ENCODE results near the gene C1QTNF4.

C1QTNF4 gene

GRCh38 chr11:47589977-47590861 lies 4.0 kb downstream of the C1QTNF4 start:
- no peak for TF ChIP-seq CTCF (conservative IDR thresholded peaks at IDR 0.05)
- H3K27ac ChIP-seq = no peak overlapping the region

GRCh38 chr11:47589584-47589976 lies 4.6 kb downstream of the C1QTNF4 start:
- TF ChIP-seq ZFX (IDR thresholded peaks at IDR 0.05) (no peak), CTCF (conservative IDR thresholded peaks at IDR 0.05) (no peak)
- H3K27ac ChIP-seq = no peak overlapping the region

- no peak for TF ChIP-seq ZFX (IDR thresholded peaks at IDR 0.05)
- no peak for TF ChIP-seq CTCF (conservative IDR thresholded peaks at IDR 0.05)
- no peak overlapping the region for H3K27ac ChIP-seq
Observed at GRCh38 chr11:47589118-47589517, 5.1 kb downstream of the C1QTNF4 start.

- H3K27ac ChIP-seq = no peak overlapping the region
- no peak for TF ChIP-seq CTCF (conservative IDR thresholded peaks at IDR 0.05)
- no peak for TF ChIP-seq ZFX (IDR thresholded peaks at IDR 0.05)
Observed at GRCh38 chr11:47587723-47588326, 6.4 kb downstream of the C1QTNF4 start.

- TF ChIP-seq ZFX (IDR thresholded peaks at IDR 0.05) = no peak
- no peak for TF ChIP-seq CTCF (conservative IDR thresholded peaks at IDR 0.05)
- no peak overlapping the region for H3K27ac ChIP-seq
Observed at GRCh38 chr11:47587039-47587716, 7.0 kb downstream of the C1QTNF4 start.

GRCh38 chr11:47586098-47586855 lies 7.9 kb downstream of the C1QTNF4 start, which contains the start of gene FAM180B:
TSS of gene FAM180B (plus strand) at chr11:47586678. CDS start at chr11:47586769, 91 bp downstream.
- no peak within 1 kb of the TSS for H3K27ac ChIP-seq
- TF ChIP-seq ZFX (IDR thresholded peaks at IDR 0.05) (no peak), CTCF (conservative IDR thresholded peaks at IDR 0.05) (no peak)
